Measurements from ENCODE around the gene TEKT1. TPM values are rescaled to one million over a fixed set of nuclear protein-coding genes. Genes with fewer than 3 reads are reported as not detected.
"Not testable (repeated sequence)": the region's sequence is repeated elsewhere in the genome, so short reads cannot be mapped to it uniquely, and the experiment has no call there.

Gene TEKT1
- total RNA-seq, 1 experiment from 2014 or later, result not detected

DNA sequence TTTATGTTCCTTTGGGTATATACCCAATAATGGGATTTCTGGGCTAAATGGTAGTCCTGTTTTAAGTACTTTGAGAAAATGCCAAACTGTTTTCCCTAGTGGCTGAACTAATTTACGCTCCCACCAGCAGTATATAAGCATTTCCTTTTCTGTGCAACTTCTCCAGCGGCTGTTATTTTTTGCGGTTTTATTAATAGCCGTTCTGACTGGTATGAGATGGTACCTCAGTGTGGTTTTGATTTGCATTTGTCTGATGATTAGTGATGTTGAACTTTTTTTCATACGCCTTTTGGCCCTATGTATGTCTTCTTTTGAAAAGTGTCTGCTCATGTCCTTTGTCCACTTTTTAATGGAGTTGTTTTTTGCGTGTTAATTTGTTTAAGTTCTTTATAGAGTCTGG is 25.8 kb upstream of the TEKT1 start:
- no peaks in the 10 kb centered on the region for H3K9me3 ChIP-seq
- no TSS peak for BruUV-seq (replicated peaks)

DNA sequence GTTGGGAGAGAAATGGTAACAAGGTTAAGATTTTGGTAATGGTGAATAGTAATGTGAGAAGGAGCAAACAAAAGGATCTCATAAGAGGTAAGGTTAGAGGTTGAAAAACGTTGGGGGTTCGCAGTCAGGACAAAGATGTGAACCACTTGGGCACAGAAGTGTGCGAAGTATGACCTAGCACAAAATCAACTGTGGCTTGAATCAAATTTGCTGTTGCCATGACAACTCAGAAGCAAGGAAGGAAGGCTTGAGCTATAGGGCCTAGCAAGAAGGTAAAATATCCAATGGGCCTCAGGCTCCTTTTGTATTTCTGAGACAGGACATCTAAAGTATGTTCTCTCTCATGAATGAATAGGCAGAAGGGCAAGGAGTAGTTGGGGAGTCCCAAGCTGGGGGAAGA is 24.5 kb upstream of the TEKT1 start:
- no peaks in the 10 kb centered on the region for H3K9me3 ChIP-seq
- no TSS peak for BruUV-seq (replicated peaks)
- peaks cover 4% of the 10 kb centered on the region for H3K27me3 Mint-ChIP-seq (ENCODE audit: insufficient read depth, unreplicated experiment)
- DNase-seq, result no peak
- no peaks in the 10 kb centered on the region for H3K9me3 Mint-ChIP-seq (ENCODE audit: unreplicated experiment)
- H3K4me3 Mint-ChIP-seq (ENCODE audit: unreplicated experiment), result no peak overlapping the region
- no peaks in the 10 kb centered on the region for H3K4me1 Mint-ChIP-seq (ENCODE audit: low read depth, unreplicated experiment)
- H3K4me3 ChIP-seq (ENCODE audit: low read depth, low read length), result no peak overlapping the region
- TF ChIP-seq, protein P1, sequence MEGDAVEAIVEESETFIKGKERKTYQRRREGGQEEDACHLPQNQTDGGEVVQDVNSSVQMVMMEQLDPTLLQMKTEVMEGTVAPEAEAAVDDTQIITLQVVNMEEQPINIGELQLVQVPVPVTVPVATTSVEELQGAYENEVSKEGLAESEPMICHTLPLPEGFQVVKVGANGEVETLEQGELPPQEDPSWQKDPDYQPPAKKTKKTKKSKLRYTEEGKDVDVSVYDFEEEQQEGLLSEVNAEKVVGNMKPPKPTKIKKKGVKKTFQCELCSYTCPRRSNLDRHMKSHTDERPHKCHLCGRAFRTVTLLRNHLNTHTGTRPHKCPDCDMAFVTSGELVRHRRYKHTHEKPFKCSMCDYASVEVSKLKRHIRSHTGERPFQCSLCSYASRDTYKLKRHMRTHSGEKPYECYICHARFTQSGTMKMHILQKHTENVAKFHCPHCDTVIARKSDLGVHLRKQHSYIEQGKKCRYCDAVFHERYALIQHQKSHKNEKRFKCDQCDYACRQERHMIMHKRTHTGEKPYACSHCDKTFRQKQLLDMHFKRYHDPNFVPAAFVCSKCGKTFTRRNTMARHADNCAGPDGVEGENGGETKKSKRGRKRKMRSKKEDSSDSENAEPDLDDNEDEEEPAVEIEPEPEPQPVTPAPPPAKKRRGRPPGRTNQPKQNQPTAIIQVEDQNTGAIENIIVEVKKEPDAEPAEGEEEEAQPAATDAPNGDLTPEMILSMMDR (IDR thresholded peaks at IDR 0.05; ENCODE audit: insufficient read depth in 1 of 2, low read depth in 1 of 2, low read length in 1 of 2, severe bottlenecking in 1 of 2, unreplicated experiment in 1 of 2), result no peak
- intact Hi-C loops (cut with micrococcal nuclease; ENCODE audit: unreplicated experiment), result no loop called here
- H3K27me3 ChIP-seq (replicated peaks; ENCODE audit: control insufficient read depth, insufficient read depth, low read length), result no peaks in the 10 kb centered on the region
- H3K36me3 Mint-ChIP-seq (ENCODE audit: insufficient read depth, unreplicated experiment), result no peaks in the 10 kb centered on the region
- no peak overlapping the region for H3K27ac Mint-ChIP-seq (ENCODE audit: unreplicated experiment)
- no peaks in the 10 kb centered on the region for H3K36me3 ChIP-seq (ENCODE audit: control insufficient read depth, insufficient read depth, low read length)
- H3K4me1 ChIP-seq, result no peaks in the 10 kb centered on the region
- ChIA-PET POLR2A (no interaction called here), CTCF (no interaction called here)

More for the DNA sequence above, 25.8 kb upstream of the TEKT1 start:
- Histone ChIP-seq H3K4me3 (ENCODE audit: low read depth, low read length) (no peak overlapping the region), H3K27me3 (replicated peaks; ENCODE audit: control insufficient read depth, insufficient read depth, low read length) (no peaks in the 10 kb centered on the region), H3K36me3 (ENCODE audit: control insufficient read depth, insufficient read depth, low read length) (no peaks in the 10 kb centered on the region), H3K4me1 (no peaks in the 10 kb centered on the region)
- no peak overlapping the region for H3K4me3 Mint-ChIP-seq (ENCODE audit: unreplicated experiment)
- no peak for DNase-seq
- intact Hi-C loops (cut with micrococcal nuclease; ENCODE audit: unreplicated experiment), result no loop called here
- ChIA-PET CTCF (no interaction called here), POLR2A (no interaction called here)
- TF ChIP-seq, protein P1 (IDR thresholded peaks at IDR 0.05; ENCODE audit: insufficient read depth in 1 of 2, low read depth in 1 of 2, low read length in 1 of 2, severe bottlenecking in 1 of 2, unreplicated experiment in 1 of 2), result no peak
- no peaks in the 10 kb centered on the region for H3K36me3 Mint-ChIP-seq (ENCODE audit: insufficient read depth, unreplicated experiment)
- no peaks in the 10 kb centered on the region for H3K27me3 Mint-ChIP-seq (ENCODE audit: insufficient read depth, unreplicated experiment)
- H3K9me3 Mint-ChIP-seq (ENCODE audit: unreplicated experiment), result no peaks in the 10 kb centered on the region
- no peaks in the 10 kb centered on the region for H3K4me1 Mint-ChIP-seq (ENCODE audit: low read depth, unreplicated experiment)
- no peak overlapping the region for H3K27ac Mint-ChIP-seq (ENCODE audit: unreplicated experiment)

DNA sequence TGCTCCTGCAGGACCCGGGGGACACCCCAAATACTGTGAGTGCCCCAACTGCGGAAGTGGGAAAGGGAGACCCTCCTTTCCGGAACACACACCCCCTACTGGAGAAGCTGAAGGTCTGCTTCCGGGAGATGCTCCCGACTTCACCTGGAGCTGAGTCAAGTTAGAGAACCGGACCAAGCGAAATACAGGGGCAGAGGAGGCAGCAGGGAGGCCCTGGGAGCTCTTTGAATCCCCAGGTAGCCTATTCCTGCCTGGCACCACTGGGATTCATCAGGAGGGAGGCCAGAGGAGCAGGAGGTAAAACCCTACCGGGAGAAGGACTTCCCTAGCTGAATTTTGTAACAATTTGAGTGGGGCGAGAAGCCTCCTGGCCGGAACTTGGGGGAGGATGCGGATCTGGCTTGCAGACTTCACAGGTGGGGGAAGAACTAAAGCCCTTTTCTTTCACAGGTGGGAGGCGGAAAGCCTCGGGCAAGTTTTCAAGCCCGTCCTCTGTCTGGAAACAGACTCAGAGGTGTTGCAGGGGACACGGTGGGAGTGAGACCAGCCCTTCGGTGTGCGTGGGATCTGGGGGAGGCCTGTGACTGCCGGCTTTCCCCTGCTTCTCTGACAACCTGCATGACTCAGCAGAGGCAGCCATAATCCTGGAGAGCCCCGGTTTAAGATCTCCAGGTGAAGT is 22.4 kb upstream of the TEKT1 start:
- H3K36me3 ChIP-seq (ENCODE audit: control insufficient read depth, insufficient read depth, low read length), result no peaks in the 10 kb centered on the region
- ChIA-PET POLR2A (no interaction called here), CTCF (no interaction called here)
- peak in 1 of 2 experiments; percentile 5 for DNase-seq
- no peaks in the 10 kb centered on the region for H3K27me3 ChIP-seq (replicated peaks; ENCODE audit: control insufficient read depth, insufficient read depth, low read length)
- no peaks in the 10 kb centered on the region for H3K9me3 ChIP-seq
- peaks cover 7% of the 10 kb centered on the region for H3K27me3 Mint-ChIP-seq (ENCODE audit: insufficient read depth, unreplicated experiment)
- no peaks in the 10 kb centered on the region for H3K9me3 Mint-ChIP-seq (ENCODE audit: unreplicated experiment)
- no peak overlapping the region for H3K27ac Mint-ChIP-seq (ENCODE audit: unreplicated experiment)
- BruUV-seq (replicated peaks), result no TSS peak
- H3K36me3 Mint-ChIP-seq (ENCODE audit: insufficient read depth, unreplicated experiment), result no peaks in the 10 kb centered on the region
- no peak overlapping the region for H3K4me3 Mint-ChIP-seq (ENCODE audit: unreplicated experiment)
- TF ChIP-seq, protein P1 (IDR thresholded peaks at IDR 0.05; ENCODE audit: insufficient read depth in 1 of 2, low read depth in 1 of 2, low read length in 1 of 2, severe bottlenecking in 1 of 2, unreplicated experiment in 1 of 2), result peak in 1 of 2 experiments; percentile 17
- intact Hi-C loops (cut with micrococcal nuclease; ENCODE audit: unreplicated experiment), result no loop called here
- H3K4me1 Mint-ChIP-seq (ENCODE audit: low read depth, unreplicated experiment), result no peaks in the 10 kb centered on the region
- H3K4me1 ChIP-seq, result no peaks in the 10 kb centered on the region
- no peak overlapping the region for H3K4me3 ChIP-seq (ENCODE audit: low read depth, low read length)

DNA sequence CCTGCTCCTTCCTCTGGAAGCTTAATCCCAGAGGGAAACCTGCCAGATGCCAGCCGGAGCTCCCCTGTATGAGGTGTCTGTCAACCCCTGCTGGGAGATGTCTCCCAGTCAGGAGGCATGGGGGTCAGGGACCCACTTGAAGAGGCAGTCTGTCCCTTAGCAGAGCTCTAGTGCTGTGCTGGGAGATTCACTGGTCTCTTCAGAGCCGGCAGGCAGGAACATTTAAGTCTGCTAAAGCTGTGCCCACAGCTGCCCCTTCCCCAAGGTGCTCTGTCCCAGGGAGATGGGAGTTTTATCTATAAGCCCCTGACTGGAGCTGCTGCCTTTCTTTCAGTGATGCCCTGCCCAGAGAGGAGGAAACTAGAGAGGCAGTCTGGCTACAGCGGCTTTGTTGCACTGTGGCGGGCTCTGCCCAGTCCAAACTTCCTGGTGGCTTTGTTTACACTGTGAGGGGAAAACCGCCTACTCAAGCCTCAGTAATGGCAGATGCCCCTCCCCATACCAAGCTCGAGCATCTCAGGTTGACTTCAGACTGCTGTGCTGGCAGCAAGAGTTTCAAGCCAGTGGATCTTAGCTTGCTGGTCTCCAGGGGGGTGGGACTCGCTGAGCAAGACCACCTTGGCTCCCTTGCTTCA is 17.1 kb upstream of the TEKT1 start:
- H3K27ac Mint-ChIP-seq (ENCODE audit: unreplicated experiment); BruUV-seq (replicated peaks); H3K27me3 Mint-ChIP-seq (ENCODE audit: insufficient read depth, unreplicated experiment); POLR2A ChIA-PET; H3K36me3 ChIP-seq (ENCODE audit: control insufficient read depth, insufficient read depth, low read length); DNase-seq; H3K36me3 Mint-ChIP-seq (ENCODE audit: insufficient read depth, unreplicated experiment); H3K4me1 ChIP-seq; H3K4me3 Mint-ChIP-seq (ENCODE audit: unreplicated experiment); CTCF ChIA-PET; H3K27me3 ChIP-seq (replicated peaks; ENCODE audit: control insufficient read depth, insufficient read depth, low read length); H3K9me3 ChIP-seq; H3K9me3 Mint-ChIP-seq (ENCODE audit: unreplicated experiment); intact Hi-C loops (cut with micrococcal nuclease; ENCODE audit: unreplicated experiment); H3K4me3 ChIP-seq (ENCODE audit: low read depth, low read length); H3K4me1 Mint-ChIP-seq (ENCODE audit: low read depth, unreplicated experiment): not testable (repeated sequence)

DNA sequence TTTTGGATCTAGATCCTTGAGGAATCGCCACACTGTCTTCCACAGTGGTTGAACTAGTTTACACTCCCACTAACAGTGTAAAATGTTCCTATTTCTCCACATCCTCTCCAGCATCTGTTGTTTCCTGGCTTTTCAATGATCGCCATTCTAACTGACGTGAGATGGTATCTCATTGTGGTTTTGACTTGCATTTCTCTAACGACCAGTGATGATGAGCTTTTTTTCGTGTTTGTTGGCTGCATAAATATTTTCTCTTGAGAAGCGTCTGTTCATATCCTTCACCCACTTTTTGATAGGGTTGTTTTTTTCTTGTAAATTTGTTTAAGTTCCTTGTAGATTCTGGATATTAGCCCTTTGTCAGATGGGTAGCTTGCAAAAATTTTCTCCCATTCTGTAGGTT is 14.6 kb upstream of the TEKT1 start:
- H3K27ac Mint-ChIP-seq (ENCODE audit: unreplicated experiment); intact Hi-C loops (cut with micrococcal nuclease; ENCODE audit: unreplicated experiment); H3K27me3 Mint-ChIP-seq (ENCODE audit: insufficient read depth, unreplicated experiment); H3K4me1 Mint-ChIP-seq (ENCODE audit: low read depth, unreplicated experiment); H3K9me3 Mint-ChIP-seq (ENCODE audit: unreplicated experiment); H3K4me3 Mint-ChIP-seq (ENCODE audit: unreplicated experiment); DNase-seq; H3K36me3 ChIP-seq (ENCODE audit: control insufficient read depth, insufficient read depth, low read length); H3K27me3 ChIP-seq (replicated peaks; ENCODE audit: control insufficient read depth, insufficient read depth, low read length); POLR2A ChIA-PET; H3K36me3 Mint-ChIP-seq (ENCODE audit: insufficient read depth, unreplicated experiment); H3K4me1 ChIP-seq; BruUV-seq (replicated peaks); CTCF ChIA-PET; H3K9me3 ChIP-seq; H3K4me3 ChIP-seq (ENCODE audit: low read depth, low read length): not testable (repeated sequence)
